SK-N-SH (cell line): ENCODE measurements around the gene PRMT5. TPM values are rescaled to one million over a fixed set of nuclear protein-coding genes. Genes with fewer than 3 reads are reported as not detected.

ENCODE experiments used
- CTCF ChIA-PET: fragments of 300-600, 350-600 bp; formaldehyde crosslinking; extraction: SDS; loops from one replicate; lab custom pipeline; 2021; lab: Yijun Ruan, JAX
- POLR2A ChIA-PET: fragments of 350-600 bp; sonication (Branson Sonifier 250); formaldehyde crosslinking; extraction: SDS; loops from one replicate; lab custom pipeline; 2020; ENCODE audit warnings: antibody characterized with exemption, inconsistent platforms; lab: Yijun Ruan, JAX
- DNase-seq: peaks from one replicate; pipeline ENCODE4 v3.0.0; 2012
- H2AFZ ChIP-seq: fragments of 200-600 bp; sonication (generic); 2 replicates; pipeline ENCODE4 v1.8.1; 2016; ENCODE audit warnings: antibody characterized with exemption, mild to moderate bottlenecking, low read depth
- H3F3A ChIP-seq: fragments of 200-600 bp; sonication (generic); replicated peaks from 2 replicates; pipeline ENCODE3; 2016; ENCODE audit warnings: antibody characterized with exemption, mild to moderate bottlenecking; ENCODE audit not compliant: insufficient read depth
- H3K27ac ChIP-seq, 2 experiments: fragments of 200-500 bp in 1 of 2; fragments of 200-600 bp in 1 of 2; sonication (Bioruptor generic) in 1 of 2; sonication (generic), shearing (Covaris generic) in 1 of 2; 2 replicates each; pipeline versions ENCODE4 v1.5.1 to v1.6.1; 2014 to 2016; ENCODE audit warnings: low read depth in 2 of 2, inconsistent platforms in 1 of 2, low read length in 1 of 2, mild to moderate bottlenecking in 1 of 2, mixed read lengths in 1 of 2
- H3K27me3 ChIP-seq: fragments of 200-600 bp; sonication (generic), shearing (Covaris generic); 2 replicates; pipeline ENCODE4 v1.6.1; 2016; ENCODE audit warnings: mixed run types; ENCODE audit not compliant: insufficient read depth
- H3K36me3 ChIP-seq, 2 experiments: fragments of 200-500 bp in 1 of 2; fragments of 200-600 bp in 1 of 2; sonication (Bioruptor generic) in 1 of 2; sonication (generic) in 1 of 2; replicated peaks in 1 of 2; 2 replicates each; pipeline versions ENCODE3 to v1.5.1; 2014 to 2016; ENCODE audit warnings: low read length in 1 of 2, mild to moderate bottlenecking in 1 of 2; ENCODE audit not compliant: insufficient read depth in 2 of 2, control insufficient read depth in 1 of 2
- H3K4me1 ChIP-seq, 2 experiments: fragments of 200-500 bp in 1 of 2; fragments of 200-600 bp in 1 of 2; sonication (Bioruptor generic) in 1 of 2; sonication (generic), shearing (Covaris generic) in 1 of 2; 2 replicates each; pipeline versions ENCODE4 v1.5.1 to v1.6.1; 2014 to 2016; ENCODE audit warnings: low read depth in 1 of 2, low read length in 1 of 2, mixed run types in 1 of 2; ENCODE audit not compliant: insufficient read depth in 2 of 2, control insufficient read depth in 1 of 2
- H3K4me2 ChIP-seq: fragments of 200-600 bp; sonication (generic), shearing (Covaris generic); 2 replicates; pipeline ENCODE4 v1.6.1; 2017; ENCODE audit warnings: mixed run types
- H3K4me3 ChIP-seq, 2 experiments: fragments of 200-500 bp in 1 of 2; fragments of 200-600 bp in 1 of 2; sonication (Bioruptor generic) in 1 of 2; sonication (generic), shearing (Covaris generic) in 1 of 2; 2 replicates each; pipeline versions ENCODE4 v1.5.1 to v1.8.1; 2014 to 2016; ENCODE audit warnings: low read depth in 2 of 2, inconsistent platforms in 1 of 2, low read length in 1 of 2, mild to moderate bottlenecking in 1 of 2, mixed read lengths in 1 of 2, moderate library complexity in 1 of 2
- H3K79me2 ChIP-seq: fragments of 200-600 bp; sonication (generic); 2 replicates; pipeline ENCODE4 v1.8.1; 2017; ENCODE audit warnings: mild to moderate bottlenecking; ENCODE audit not compliant: insufficient read depth
- H3K9ac ChIP-seq: fragments of 200-600 bp; sonication (generic); 2 replicates; pipeline ENCODE4 v1.6.1; 2017; ENCODE audit warnings: mixed run types
- H3K9me2 ChIP-seq: fragments of 200-600 bp; sonication (generic); 2 replicates; pipeline ENCODE4 v1.6.1; 2017; ENCODE audit warnings: mixed run types
- H3K9me3 ChIP-seq: fragments of 200-600 bp; sonication (generic); 2 replicates; pipeline ENCODE4 v1.6.1; 2017; ENCODE audit warnings: mixed run types, mild to moderate bottlenecking, moderate library complexity
- H4K20me1 ChIP-seq: fragments of 200-600 bp; sonication (generic); 2 replicates; pipeline ENCODE4 v1.6.1; 2017; ENCODE audit warnings: mild to moderate bottlenecking, mixed run types; ENCODE audit not compliant: insufficient read depth
- CHD2 ChIP-seq: fragments of 150-350 bp; IDR thresholded peaks from 2 replicates; pipeline ENCODE4 v1.6.1; 2018; ENCODE audit warnings: low read length; ENCODE audit not compliant: partially characterized antibody
- CTCF ChIP-seq: fragments of 200-600 bp; sonication (generic); IDR thresholded peaks from 2 replicates; pipeline ENCODE4 v1.6.1; 2017; ENCODE audit warnings: antibody characterized with exemption, mild to moderate bottlenecking, moderate library complexity
- EP300 ChIP-seq, 2 experiments: IDR thresholded peaks; 2 replicates each; pipeline versions ENCODE4 v1.4.0 to v1.6.1; 2012; ENCODE audit warnings: borderline replicate concordance in 1 of 2, low read depth in 1 of 2, low read length in 1 of 2
- FOSL2 ChIP-seq: IDR thresholded peaks from 2 replicates; pipeline ENCODE4 v1.4.0; 2012; ENCODE audit warnings: low read depth, mild to moderate bottlenecking, moderate library complexity, borderline replicate concordance
- FOXJ3 ChIP-seq: sonication (generic); formaldehyde crosslinking; IDR thresholded peaks from 2 replicates; pipeline ENCODE4 v1.5.1; 2020; ENCODE audit warnings: mild to moderate bottlenecking, missing genetic modification reagents
- FOXM1 ChIP-seq: IDR thresholded peaks from 2 replicates; pipeline ENCODE4 v1.4.0; 2012; ENCODE audit warnings: low read depth, mild to moderate bottlenecking
- GATA2 ChIP-seq: sonication (generic); formaldehyde crosslinking; IDR thresholded peaks from 2 replicates; pipeline ENCODE4 v1.5.0; 2020; ENCODE audit warnings: mild to moderate bottlenecking, missing genetic modification reagents
- IRF3 ChIP-seq: fragments of 150-350 bp; IDR thresholded peaks from 2 replicates; pipeline ENCODE4 v1.6.1; 2016; ENCODE audit warnings: mild to moderate bottlenecking, low read depth, low read length
- JUND ChIP-seq: IDR thresholded peaks from 2 replicates; pipeline ENCODE4 v1.4.0; 2012
- MXI1 ChIP-seq: IDR thresholded peaks from 2 replicates; pipeline ENCODE4 v1.6.1; 2012; ENCODE audit warnings: mild to moderate bottlenecking, low read depth, low read length, improper control_type of control experiment
- NFIC ChIP-seq: IDR thresholded peaks from 2 replicates; pipeline ENCODE4 v1.4.0; 2012; ENCODE audit warnings: borderline replicate concordance
- NRF1 ChIP-seq: IDR thresholded peaks from 2 replicates; pipeline ENCODE4 v1.6.1; 2012; ENCODE audit warnings: low read depth, mild to moderate bottlenecking, low read length
- PBX3 ChIP-seq: IDR thresholded peaks from 2 replicates; pipeline ENCODE4; 2012
- POLR2AphosphoS5 ChIP-seq: IDR thresholded peaks from 2 replicates; pipeline ENCODE4 v1.6.1; 2012; ENCODE audit warnings: low read depth, low read length
- REST ChIP-seq: IDR thresholded peaks from 2 replicates; pipeline ENCODE4 v1.6.1; 2012; ENCODE audit warnings: mild to moderate bottlenecking, low read depth, low read length, moderate library complexity
- SIN3A ChIP-seq: IDR thresholded peaks from 2 replicates; pipeline ENCODE4 v1.6.1; 2012; ENCODE audit warnings: low read depth, mild to moderate bottlenecking, low read length, moderate library complexity, borderline replicate concordance
- SMC3 ChIP-seq: IDR thresholded peaks from 2 replicates; pipeline ENCODE4 v1.6.1; 2012; ENCODE audit warnings: low read depth, low read length, improper control_type of control experiment
- TCF12 ChIP-seq: IDR thresholded peaks from 2 replicates; pipeline ENCODE4 v1.4.0; 2012
- TEAD4 ChIP-seq: IDR thresholded peaks from 2 replicates; pipeline ENCODE4 v1.4.0; 2012; ENCODE audit warnings: mild to moderate bottlenecking, borderline replicate concordance; ENCODE audit not compliant: insufficient read depth
- USF1 ChIP-seq: IDR thresholded peaks from 2 replicates; pipeline ENCODE4 v1.4.0; 2012; ENCODE audit warnings: low read depth, borderline replicate concordance
- USF2 ChIP-seq: fragments of 150-350 bp; IDR thresholded peaks from 2 replicates; pipeline ENCODE4 v1.6.1; 2017; ENCODE audit warnings: antibody characterized with exemption, low read length, low read depth, borderline replicate concordance
- YY1 ChIP-seq: IDR thresholded peaks from 2 replicates; pipeline ENCODE4 v1.4.0; 2012; ENCODE audit warnings: low read depth, mild to moderate bottlenecking
- WGBS: methylation state at CpG from one replicate; pipeline ENCODE4 v1.1.6; 2017; ENCODE audit warnings: low lambda C conversion rate; 5-methylcytosine and 5-hydroxymethylcytosine counted together
- polyA plus RNA-seq, 3 experiments: library from polyadenylated mRNA; depleted of rRNA; stranded (reverse); fragments of >200 nt; gene quantifications; 2 replicates each; pipeline ENCODE4 v1.2.3, GENCODE V29; 2012

Gene PRMT5
- polyA plus RNA-seq, 1 of the 3 experiments (the other 2 are of a cell fraction) = 132 TPM

- Histone ChIP-seq H4K20me1 (no peaks in the 10 kb centered on the region), H2AFZ (peak within 1 kb of the TSS; percentile 83), H3K36me3 (peaks cover 23 to 26% of the 10 kb centered on the region in 2 experiments), H3K79me2 (peaks cover 23% of the 10 kb centered on the region), H3K9ac (peak within 1 kb of the TSS; percentile 80), H3K4me2 (peak within 1 kb of the TSS; percentile 77), H3K9me2 (no peaks in the 10 kb centered on the region), H3K27ac (peak within 1 kb of the TSS; percentile 83 to 87), H3K9me3 (no peaks in the 10 kb centered on the region), H3F3A (peaks cover 24% of the 10 kb centered on the region), H3K4me1 (peaks cover 8 to 17% of the 10 kb centered on the region in 2 experiments), H3K27me3 (no peaks in the 10 kb centered on the region), H3K4me3 (peak within 1 kb of the TSS; percentile 77 to 93)
- under 1% methylated on average over 22 of the region's 50 CpGs for WGBS
- POLR2A ChIA-PET = interaction anchor here (0.6 to 1.9 kb wide), 7 partner anchors 12 to 105 kb away, joined by 3 to 7 read pairs (median 3); partner anchors contain the start of genes OXA1L and REM2
- DNase-seq = peak; percentile 93
- CTCF ChIA-PET = interaction anchor here (0.6 to 6.0 kb wide), 21 partner anchors 11 to 481 kb away, joined by 3 to 77 read pairs (median 4); partner anchors contain the start of genes ACIN1, DAD1, PRMT5 and REM2
- TF ChIP-seq NRF1 (no peak), IRF3 (no peak), FOXJ3 (CRISPR knock-in tag) (0 out of 2 replicates have a peak, but pooled peaks have one; percentile 22), NFIC (0 out of 2 replicates have a peak, but pooled peaks have one; percentile 18), TEAD4 (no peak), CTCF (peak; percentile 11; the same call in 1 of the 2 replicates), SMC3 (no peak), POLR2AphosphoS5 (peak; percentile 43; the same call in 1 of the 2 replicates), EP300 (IDR thresholded peaks at IDR 0.05; ENCODE audit: borderline replicate concordance in 1 of 2, low read depth in 1 of 2, low read length in 1 of 2) (no peak), CHD2 (no peak), REST (no peak), FOSL2 (no peak), USF2 (no peak), GATA2 (CRISPR knock-in tag) (no peak), PBX3 (peak; percentile 98), MXI1 (0 out of 2 replicates have a peak, but pooled peaks have one; percentile 22), TCF12 (no peak), YY1 (no peak), JUND (no peak), FOXM1 (no peak), SIN3A (0 out of 2 replicates have a peak, but pooled peaks have one; percentile 16), USF1 (no peak; the same call in 1 of the 2 replicates)
Measured at GRCh38 chr14:22871224-22872032, 57.7 kb downstream of the PRMT5 start, which contains the start of gene LRP10. TSS of gene LRP10 (plus strand) at chr14:22871740. CDS start at chr14:22872304, 564 bp downstream.
